Glomerular visceral epithelial cell (primary cell): ENCODE data around the gene IQSEC3.

Experiments
- DNase-seq: peaks from one replicate; pipeline ENCODE4 v3.0.0-alpha.2; 2016; ENCODE audit errors: extremely low spot score

Gene IQSEC3

DNA sequence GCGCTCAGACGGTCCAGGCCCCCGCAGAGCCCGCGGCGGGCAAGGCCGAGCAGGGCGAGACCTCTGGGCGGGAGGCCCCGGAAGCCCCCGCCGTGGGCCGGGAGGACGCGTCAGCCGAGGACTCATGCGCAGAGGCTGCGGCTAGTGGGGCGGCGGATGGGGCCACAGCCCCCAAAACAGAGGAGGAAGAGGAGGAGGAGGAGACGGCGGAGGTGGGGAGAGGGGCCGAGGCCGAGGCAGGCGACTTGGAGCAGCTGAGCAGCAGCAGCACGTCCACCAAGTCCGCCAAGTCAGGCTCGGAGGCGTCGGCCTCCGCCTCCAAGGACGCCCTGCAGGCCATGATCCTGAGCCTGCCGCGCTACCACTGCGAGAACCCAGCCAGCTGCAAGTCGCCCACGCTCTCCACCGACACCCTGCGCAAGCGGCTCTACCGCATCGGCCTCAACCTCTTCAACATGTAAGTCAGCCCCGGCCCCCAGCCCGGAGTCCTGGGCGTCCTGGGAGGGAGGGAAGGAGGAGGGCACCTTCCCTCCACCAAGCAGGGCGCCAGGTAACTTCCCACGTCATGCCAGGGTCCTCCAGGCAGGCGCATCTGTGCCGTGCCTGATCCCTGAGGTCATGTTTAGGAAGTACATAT lies 72.4 kb downstream of the IQSEC3 start:
- DNase-seq = no peak

DNA sequence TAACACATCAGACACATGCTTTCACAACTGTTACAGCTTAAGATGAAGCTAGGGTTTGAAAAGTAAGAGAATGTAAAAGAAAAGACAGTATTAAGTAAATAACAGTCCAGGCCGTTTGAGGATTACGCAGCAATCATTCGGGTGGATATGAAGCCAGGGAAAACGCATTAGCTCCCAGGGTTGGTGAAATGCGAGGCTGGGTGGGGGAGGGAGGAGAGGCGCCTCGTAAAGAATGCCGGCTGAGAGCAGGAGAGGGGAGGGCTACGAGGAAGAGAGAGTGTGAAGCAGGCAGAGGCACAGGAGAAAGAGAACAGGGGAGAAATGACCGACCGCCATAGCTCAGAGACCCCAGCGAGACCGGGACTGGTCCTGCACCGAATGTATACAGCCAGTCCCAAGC lies 73.0 kb downstream of the IQSEC3 start:
- no peak for DNase-seq

DNA sequence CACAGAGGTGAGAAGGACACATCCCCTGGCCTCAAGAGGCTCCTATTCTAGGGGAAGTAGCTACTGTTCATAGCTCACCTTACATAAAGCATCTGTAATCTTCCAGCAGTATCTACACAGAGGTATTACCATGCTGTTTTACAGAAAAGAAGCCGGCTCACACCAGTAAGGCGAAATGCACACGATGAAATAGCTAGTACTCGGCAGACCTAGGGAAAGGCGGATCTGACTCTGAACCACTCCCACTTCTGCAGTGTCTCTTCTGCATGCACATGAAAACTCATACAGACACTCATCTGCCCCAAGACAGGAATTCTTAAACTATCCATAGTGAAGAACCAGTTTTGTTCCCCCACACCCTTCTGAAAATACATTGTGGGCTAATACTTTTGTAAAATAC lies 73.6 kb downstream of the IQSEC3 start:
- DNase-seq = no peak

DNA sequence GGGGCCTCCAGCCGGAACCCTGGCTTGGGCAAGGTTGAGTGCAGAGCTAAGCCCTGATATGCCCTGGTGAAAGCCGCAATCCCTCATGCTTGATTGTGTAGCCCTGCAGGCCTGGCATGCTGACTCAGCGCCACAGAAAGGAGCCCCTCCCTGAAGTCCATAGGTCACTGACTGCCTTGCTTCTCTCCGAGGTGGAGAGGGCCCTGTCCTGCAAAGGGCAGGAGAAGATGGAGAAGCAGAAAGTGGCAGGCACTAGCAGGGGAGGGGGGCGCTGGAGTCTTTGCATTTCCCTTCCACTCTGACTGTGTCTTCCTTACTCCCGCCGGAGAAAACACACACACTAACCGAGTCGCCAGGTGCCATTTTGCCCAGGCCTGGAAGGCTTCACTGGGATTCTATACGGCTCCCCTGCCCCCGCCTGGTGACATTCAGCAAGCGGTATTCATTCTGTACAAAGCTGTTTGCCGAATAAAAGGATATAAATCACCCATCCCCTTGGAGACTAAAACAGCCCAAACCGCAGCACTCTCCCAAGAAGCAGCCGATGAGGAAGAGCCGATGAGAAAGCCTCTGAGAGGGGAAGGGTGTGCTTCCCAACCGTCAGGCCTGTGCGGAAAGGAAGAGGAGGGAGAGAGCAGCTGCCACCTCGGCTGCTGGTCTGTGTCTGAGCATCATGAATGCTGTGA lies 77.5 kb downstream of the IQSEC3 start:
- peak; percentile 63 for DNase-seq

DNA sequence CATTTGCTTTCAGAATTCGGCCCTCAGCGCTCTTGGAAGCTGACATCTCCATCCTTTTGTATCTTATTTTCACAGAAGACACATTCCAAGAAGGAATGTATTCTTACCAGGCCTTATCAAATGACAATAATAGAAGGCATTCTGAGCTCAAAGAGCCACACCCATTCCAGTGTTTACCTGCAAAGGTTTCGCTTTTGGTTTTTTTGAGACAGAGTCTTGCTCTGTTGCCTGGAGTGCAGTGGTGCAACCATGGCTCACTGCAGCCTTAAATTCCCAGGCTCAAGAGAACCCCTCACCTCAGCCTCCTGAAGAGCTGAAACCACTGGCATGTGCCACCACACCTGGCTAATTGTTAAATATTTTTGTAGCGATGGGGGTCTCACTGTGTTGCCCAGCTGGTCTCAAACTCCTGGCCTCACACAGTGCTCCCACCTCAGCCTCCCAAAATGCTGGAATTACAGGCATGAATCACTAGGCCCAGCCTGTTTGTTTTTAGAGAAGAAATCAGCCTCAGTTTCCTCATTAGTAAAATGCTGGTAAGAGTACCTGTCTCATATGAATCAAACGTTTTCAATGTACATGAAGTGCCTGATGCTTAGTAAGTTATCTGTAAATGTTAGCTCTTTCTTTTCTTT lies 78.2 kb downstream of the IQSEC3 start:
- DNase-seq = no peak

DNA sequence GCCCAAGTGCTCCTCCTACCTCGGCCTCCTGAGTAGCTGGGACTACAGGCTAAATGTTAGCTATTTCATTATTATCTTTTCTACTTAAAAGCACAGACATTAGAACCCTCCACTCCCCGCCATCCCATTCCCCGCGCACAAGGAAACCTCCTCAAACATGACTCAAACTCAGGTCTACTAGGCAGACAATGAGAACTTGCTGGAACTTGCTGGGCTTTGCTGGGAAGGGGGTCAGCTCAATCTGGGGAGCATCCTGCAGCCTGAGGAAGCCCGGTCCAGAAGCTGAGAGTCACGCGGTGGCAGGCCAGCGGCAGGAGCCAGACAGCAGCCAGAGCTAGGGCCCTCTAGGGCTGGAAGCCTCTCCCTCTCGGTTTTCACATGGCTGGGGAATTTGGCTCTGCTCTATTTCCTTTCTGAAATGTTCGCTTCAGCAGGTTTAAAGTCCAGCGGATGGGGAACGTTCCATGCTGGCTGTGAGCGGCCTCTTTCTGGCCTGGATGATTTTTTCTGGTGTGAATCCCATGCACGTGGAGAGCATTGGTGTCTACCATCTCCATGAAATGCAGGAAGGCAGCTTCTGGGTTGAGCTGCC lies 78.9 kb downstream of the IQSEC3 start:
- DNase-seq = no peak

DNA sequence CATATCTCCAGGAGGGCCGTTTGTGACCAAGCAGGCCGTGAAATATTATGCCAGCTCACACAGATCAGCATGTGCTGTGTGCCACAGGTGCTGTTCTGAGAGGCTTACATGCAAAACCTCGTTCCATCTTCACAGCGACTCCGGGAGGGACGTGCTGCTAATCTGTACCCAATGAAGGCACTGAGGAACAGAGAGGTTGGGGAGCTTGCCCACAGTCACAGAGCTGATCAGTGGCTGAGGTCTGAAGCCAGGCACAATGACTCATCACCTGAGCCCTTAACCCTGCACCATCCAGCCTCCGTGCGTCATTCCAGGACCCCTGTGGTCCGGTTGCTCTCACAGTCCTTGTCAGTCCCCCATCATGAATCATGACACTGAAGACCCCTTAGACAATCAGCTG lies 80.7 kb downstream of the IQSEC3 start:
- DNase-seq = no peak

DNA sequence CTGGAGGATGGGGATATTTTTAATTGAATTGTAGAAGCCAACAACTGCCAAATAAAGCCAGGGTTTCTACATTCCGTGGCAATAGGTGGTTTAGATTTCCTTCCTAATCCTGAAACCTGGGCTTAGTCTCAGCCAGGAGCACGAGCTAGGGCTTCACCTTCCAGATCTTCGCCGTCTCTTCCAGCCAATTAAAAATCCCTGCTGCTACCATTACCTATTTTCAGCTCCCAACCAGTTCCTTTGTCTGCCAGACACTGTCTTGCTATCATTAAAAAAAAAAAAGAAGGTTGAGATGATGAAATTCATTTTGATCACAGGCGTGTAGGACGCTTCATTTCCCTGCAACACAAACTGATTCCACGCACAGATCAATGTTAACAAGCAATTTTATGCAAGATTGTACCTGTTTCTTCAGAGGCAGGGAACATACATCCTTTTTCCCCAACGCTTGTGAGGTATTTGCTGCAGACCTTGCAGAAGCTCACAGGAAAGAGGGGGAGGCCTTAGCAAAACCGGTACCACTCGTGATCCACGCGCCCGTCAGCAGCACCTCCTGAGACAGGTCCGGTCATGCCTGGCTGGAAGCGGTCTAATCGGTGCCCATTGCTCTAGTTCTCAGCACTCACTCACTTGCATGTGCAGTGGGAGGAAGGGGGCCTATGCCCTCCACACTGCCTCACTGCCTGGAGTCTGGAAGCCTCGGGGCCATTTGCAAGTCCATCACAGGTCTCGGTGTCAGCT lies 82.3 kb downstream of the IQSEC3 start:
- no peak for DNase-seq

DNA sequence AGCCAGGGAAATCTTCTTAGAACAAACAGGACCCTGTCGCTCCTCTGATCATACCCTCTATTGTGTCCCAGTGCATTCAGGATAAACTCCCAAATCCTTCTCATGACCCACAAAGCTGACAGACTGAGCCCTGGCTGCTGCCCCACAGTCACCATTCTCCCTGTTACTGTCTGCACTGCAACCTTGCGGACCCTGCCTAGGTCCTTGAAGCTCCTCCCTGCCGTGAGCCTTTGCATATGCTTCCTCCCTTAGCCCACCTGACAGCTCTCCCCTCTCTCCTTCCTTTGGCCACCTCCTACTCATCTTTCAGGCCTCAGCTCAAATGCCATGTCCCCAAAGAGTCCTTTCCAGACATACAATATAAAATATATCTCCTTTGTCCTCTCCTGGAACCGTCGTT lies 85.0 kb downstream of the IQSEC3 start:
- DNase-seq = no peak

DNA sequence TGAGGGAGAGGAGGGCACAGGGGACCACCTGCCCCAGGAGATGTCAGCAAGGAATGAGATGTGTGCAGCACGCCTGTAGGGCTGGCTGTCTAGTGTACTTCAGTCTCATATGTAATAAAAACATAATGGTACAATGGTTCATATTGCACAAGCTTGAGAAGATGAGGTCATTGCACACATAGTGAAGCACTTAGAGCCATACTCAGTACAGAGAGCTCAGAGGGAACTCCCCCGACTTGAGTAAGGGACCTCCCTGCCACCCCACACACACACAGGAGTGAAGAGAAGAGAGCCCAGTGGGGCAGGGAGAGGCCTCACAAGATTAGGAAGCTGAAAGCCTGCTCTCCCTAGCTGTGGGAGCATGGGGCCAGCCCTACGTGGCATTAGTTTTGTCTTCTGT lies 85.9 kb downstream of the IQSEC3 start:
- no peak for DNase-seq

DNA sequence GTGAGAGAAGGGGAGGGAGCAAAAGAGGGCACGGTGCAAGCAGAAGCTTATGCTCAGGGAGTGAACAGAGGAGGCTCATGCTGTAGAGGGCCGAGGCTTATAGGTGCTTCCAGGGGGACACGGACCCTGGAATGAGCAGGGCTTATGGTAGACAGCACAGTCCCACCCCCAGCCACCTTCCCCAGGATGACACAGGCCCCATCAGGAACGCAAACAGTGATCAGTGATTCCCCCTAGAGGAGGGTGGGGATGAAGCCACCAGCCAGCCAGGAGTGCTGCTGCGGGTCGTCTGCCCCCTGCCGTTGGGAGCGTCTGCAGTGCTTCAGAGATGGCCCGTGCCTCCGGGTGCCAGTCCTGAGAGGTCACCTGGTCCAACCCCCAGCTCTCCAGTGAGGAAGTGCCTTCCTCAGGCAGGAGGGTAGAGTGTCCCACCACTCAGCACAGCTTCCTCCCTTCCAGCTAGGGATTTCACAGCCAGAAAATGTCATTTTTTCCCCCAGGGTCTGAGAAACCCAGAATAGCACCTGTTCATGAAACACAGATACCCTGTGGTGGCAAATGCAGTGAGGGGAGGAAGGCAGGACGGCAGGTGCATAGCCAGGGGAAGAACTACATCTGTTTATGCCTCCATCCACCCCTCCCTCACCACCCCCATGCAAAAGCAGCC lies 86.6 kb downstream of the IQSEC3 start:
- peak; percentile 61 for DNase-seq

DNA sequence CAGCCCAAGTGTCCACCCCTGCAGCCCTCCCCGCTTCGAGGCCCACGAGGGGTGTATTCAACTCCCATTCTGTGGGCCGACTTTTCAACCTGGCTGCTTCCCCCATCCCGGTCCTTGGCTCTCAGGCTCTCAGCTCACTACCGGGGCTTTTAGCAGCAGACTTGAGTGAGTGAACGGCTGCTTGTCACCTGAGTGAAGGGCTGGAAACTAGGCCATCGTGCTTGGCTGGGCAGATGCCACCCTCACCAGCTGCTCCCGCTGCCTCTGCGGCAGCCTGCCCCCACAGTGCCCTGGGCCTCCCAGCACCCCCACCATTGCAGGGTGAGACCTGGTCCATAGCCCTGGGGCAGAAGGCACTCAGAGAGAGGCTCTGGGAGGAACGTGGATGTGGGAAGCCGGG lies 87.5 kb downstream of the IQSEC3 start:
- DNase-seq = no peak

DNA sequence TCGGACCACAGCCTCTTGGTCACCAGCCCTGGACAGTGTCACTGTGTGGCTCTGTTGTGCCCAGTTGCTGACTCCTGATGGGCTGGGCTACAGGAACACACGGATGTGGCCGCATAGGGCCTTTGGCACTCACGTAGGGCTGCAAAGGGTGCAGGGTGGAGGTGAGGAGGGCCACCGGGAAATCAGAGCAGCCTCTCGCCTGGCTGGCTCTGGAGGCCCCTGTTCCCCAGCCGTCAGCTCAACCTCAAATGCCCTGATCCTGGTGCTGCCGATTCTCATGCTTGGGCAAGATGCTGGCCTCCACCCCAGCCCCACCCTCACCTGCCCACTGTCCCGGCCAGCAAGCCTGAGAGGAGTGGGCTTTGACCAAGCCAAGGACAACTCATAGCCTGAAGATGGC lies 88.4 kb downstream of the IQSEC3 start:
- DNase-seq = no peak

DNA sequence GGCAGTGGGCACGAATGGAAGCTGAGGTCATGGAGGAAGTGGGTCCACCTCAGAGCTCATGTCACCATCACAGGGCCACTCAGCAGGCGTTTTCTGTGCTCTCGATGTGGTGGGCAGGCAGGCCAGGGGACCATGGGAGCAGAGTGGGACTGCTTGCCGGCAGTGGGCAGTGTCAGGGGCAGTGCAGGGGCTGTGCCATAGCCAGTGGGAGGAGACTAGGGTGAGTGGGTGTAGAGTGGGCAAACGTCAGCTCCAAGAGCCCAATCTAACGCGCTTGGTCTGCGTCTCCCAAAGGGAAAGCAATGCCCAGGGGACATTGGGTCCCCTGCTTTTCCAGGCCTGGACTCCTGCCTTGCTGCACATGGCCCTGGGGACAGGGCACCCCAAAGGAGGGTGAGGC lies 89.1 kb downstream of the IQSEC3 start:
- no peak for DNase-seq

DNA sequence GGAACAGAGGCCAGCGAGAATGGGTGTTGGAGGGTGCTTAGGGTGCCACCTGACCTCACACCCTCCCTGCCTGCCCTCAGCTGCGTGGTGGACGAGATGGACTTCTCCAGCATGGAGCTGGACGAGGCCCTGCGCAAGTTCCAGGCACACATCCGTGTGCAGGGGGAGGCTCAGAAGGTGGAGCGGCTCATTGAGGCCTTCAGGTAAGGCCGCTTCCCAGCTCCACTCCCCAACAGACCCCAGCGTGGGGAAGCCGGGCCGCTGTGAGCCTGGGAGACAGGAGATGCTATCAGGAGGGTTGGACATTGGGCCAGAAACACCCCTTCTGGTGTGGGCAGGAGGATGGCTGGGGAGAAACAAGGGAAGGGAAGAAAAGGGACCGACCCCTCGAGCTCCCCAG lies 90.4 kb downstream of the IQSEC3 start:
- no peak for DNase-seq

DNA sequence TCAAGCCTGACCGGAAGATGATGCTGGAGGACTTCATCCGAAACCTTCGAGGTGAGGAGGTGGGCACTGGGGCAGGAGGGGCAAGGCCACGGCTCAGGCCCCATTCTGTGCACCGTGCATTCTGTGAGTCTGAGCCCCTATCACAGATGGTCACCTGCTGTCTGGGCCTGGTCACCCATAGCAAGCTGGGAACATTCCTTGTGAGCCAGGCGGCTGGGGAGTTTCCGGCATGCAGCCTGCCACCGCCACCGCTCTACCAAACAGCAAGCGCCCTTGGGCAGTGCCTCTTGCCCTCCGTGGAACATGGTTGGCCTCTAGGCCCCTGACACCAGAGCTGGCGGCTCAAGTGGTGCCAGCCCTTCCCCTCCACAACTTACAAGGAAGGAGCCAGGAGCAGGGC lies 91.1 kb downstream of the IQSEC3 start:
- DNase-seq = no peak

DNA sequence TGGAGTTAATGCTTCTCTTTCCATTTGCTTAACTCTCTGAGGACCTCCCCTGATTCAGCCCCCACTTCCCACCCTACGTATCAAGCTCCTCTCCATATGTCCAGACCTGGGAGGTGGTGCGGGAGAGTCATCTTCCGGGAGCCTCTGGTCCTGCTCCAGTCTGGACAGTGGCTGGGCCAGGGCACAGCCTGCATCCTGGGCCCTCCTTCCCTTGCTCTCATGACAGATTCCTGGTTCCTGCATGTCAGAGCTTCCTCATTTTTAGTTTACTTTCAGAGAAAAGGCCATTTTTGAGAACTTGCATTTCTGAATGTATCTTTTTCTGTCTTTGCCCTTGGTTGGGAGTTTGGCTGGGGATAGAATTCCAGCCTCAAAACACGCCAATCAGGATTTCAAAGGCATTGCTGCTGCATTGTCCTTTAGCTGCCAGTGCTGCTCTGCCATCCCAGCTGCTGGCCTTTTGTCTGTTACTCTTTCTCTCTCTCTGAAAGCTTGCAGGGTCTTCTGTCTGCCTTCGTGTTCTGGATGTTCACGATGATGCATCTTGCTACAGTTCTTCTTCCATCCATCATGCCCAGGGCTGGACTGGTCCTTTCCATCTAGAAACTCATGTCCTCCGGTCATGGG lies 92.7 kb downstream of the IQSEC3 start:
- DNase-seq = no peak

DNA sequence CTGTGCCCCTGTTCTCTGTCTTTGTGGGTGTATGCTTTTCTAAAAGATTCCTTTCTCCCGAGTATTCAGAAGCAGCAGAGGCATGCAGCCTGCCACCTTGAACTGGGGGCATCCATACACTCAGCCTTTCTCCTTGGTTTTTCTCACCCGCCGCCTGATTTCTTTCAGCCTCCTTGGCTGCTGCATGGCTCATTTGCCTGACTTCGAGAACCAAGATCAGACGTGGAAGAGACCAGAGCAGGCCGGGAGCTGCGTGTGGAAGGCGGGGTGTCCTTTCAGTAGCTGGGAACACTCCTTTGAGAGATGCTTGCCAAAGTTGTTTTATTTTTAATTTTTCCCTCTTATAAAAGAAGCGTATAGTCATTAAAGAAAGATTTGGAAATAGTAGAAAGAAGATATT lies 94.3 kb downstream of the IQSEC3 start:
- no peak for DNase-seq

DNA sequence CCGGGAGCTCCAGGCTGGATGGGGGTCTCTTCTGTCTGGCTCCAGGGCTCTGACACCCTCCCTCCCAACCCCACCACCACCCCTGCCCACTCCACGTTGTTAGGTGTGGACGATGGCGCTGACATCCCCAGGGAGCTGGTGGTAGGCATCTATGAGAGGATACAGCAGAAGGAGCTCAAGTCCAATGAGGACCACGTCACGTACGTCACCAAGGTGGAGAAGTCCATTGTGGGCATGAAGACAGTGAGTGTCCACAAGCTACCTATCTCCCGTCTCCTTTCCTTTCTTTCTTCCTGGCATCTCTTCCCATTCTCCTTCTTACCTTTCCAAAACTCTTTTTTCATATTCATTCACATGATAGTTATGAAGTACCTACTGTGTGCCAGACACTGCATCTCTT lies 95.3 kb downstream of the IQSEC3 start:
- DNase-seq = no peak

DNA sequence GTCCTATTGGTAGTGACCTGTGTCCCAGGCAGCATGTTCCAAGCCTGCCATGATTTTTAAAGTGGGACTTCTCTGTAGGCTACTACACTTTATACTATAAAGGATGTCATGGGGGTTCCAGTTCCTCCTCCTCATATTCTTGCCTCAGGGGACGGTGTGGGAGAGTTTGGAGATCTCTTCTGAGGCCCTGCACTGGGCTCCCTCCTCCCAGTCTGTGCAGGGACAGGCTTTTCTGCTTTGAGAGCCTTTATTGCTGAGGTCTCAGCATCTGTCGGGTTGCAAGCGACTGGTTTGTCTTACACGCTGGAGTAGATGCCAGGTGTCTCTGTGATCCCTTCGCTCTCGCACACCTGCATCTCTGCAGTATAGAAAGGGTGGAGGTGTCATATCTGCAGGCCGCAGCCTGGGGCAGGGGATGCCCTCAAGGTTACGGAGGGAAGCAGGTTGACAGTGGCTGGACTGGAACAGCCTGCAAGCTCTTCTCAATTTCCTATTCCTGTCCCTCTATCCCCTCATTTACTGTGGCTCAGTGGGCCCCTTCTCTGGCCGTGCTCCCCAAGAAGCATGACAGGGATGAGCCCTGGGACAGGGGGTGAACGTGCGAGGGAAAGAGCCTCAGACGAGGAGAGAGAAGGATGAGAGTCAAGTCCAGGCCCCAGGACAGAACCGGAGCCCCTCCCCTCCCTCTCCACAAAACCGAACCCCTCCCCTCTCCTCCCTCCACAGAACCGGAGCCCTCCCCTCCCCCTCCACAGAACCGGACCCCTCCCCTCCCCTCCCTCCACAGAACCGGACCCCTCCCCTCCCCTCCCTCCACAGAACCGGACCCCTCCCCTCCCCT lies 96.1 kb downstream of the IQSEC3 start:
- no peak for DNase-seq
